ENCODE data around the gene KIZ.

- TF ChIP-seq POLR2A (IDR thresholded peaks at IDR 0.05) (no peak), CTCF (IDR thresholded peaks at IDR 0.05) (no peak)
Observed at GRCh38 chr20:21229163-21229562, 103.3 kb downstream of the KIZ start.

All from heart left ventricle (tissue), 13 donors.